ENCODE results near the gene PACSIN3.

- TF ChIP-seq CTCF (IDR thresholded peaks at IDR 0.05): no peak
- no peak for TF ChIP-seq POLR2A (IDR thresholded peaks at IDR 0.05)
These were observed 41.7 kb downstream of the PACSIN3 start for GRCh38 chr11:47144541-47144940.
